Lower leg skin (tissue), 4 donors: ENCODE measurements around the gene TFAP2E. TPM values are rescaled to one million over a fixed set of nuclear protein-coding genes. Genes with fewer than 3 reads are reported as not detected.

Source experiments
- DNase-seq, 2 donors: peaks; one replicate each; pipeline ENCODE4 v3.0.0-alpha.2; 2019; ENCODE audit warnings: low spot score in 2 of 2
- H3K4me3 ChIP-seq: fragments of 200-600 bp; sonication (generic); 2 replicates; pipeline ENCODE4 v1.5.1; 2017; ENCODE audit warnings: mild to moderate bottlenecking, low read depth; ENCODE audit not compliant: poor library complexity, severe bottlenecking
- POLR2A ChIP-seq, 2 donors: fragments of 450-650 bp; IDR thresholded peaks; one replicate each; pipeline ENCODE4 v1.6.1; 2016 to 2017; ENCODE audit warnings: antibody characterized with exemption in 2 of 2, mild to moderate bottlenecking in 1 of 2, moderate library complexity in 1 of 2
- WGBS, 2 donors: methylation state at CpG; one replicate each; pipeline ENCODE4 v1.1.5; 2018; 5-methylcytosine and 5-hydroxymethylcytosine counted together
- intact Hi-C: fragments of 100-400 bp; cut with DNase I; formaldehyde crosslinking; loops from one replicate; pipeline ENCODE4 v1.15.0; 2023; ENCODE audit warnings: low total_unique reads
- total RNA-seq, 4 donors: library from RNA; depleted of rRNA; stranded (reverse); fragments of >200 nt; gene quantifications; one replicate each; pipeline ENCODE4 v1.1.0, GENCODE V29; 2016
- TF ChIP-seq, protein P1 (sequence below), 3 donors: fragments of 450-650 bp; IDR thresholded peaks; one replicate each; pipeline ENCODE4 v1.5.1; 2016; ENCODE audit warnings: antibody characterized with exemption in 3 of 3, mild to moderate bottlenecking in 3 of 3, moderate library complexity in 2 of 3

The TFAP2E gene
- total RNA-seq, 4 donors from 2014 or later: 4.2 to 5.7 (median 4.8) TPM

DNA sequence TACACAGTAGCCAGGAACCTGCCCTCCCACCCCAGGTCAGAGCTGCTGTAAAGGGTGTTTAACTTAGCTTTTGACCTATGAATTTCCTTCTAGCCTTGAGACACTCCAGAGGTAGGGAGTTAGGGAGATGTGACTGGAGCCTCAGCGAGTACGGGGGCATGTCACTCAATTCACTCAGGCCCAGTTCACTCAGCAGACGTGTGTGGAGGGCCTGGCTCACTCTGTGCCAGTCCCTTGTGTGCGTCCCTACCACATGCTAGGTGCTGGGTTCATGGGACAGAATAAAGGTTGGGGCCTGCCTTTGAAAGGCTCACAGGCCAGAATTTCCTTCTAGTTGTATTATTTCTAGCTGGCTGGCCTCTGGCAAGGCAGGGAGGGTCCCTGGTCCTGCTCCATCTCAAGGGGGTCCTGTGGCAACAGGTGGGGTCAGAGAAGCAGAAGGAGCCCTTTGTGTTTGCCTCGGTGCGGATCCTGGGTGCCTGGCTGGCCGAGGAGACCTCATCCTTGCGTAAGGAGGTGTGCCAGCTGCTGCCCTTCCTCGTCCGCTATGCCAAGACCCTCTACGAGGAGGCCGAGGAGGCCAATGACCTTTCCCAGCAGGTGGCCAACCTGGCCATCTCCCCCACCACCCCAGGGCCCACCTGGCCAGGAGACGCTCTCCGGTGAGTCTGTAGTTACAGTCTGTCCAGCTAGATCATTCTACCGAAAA, 11.0 kb upstream of the TFAP2E start:
- no peak for TF ChIP-seq POLR2A (IDR thresholded peaks at IDR 0.05)
- TF ChIP-seq, protein P1, sequence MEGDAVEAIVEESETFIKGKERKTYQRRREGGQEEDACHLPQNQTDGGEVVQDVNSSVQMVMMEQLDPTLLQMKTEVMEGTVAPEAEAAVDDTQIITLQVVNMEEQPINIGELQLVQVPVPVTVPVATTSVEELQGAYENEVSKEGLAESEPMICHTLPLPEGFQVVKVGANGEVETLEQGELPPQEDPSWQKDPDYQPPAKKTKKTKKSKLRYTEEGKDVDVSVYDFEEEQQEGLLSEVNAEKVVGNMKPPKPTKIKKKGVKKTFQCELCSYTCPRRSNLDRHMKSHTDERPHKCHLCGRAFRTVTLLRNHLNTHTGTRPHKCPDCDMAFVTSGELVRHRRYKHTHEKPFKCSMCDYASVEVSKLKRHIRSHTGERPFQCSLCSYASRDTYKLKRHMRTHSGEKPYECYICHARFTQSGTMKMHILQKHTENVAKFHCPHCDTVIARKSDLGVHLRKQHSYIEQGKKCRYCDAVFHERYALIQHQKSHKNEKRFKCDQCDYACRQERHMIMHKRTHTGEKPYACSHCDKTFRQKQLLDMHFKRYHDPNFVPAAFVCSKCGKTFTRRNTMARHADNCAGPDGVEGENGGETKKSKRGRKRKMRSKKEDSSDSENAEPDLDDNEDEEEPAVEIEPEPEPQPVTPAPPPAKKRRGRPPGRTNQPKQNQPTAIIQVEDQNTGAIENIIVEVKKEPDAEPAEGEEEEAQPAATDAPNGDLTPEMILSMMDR (IDR thresholded peaks at IDR 0.05): no peak
- WGBS, 2 donors: 88 to 95% methylated on average over 15 of the region's 15 CpGs
- no peak for DNase-seq
- no peak overlapping the region for H3K4me3 ChIP-seq
- intact Hi-C loops: loop anchor here (2.0 to 5.0 kb wide), 2 partner anchors 113 to 210 kb away; no protein-coding TSS in a partner anchor

DNA sequence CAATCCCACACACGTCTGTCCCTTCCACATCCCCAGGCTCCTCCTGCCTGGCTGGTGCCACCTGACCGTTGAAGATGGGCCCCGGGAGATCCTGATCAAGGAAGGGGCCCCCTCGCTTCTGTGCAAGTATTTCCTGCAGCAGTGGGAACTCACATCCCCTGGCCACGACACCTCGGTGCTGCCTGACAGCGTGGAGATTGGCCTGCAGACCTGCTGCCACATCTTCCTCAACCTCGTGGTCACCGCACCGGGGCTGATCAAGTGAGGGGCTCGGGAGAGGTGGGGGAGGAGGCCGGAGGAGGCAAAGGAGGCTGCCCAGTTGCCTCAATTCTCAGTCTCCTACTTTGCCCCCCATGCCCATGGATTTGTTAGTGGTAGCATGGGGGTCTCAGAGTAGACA, 9.9 kb upstream of the TFAP2E start:
- no peak overlapping the region for H3K4me3 ChIP-seq
- peak in 1 of 2 donors; percentile 69 for DNase-seq
- WGBS, 2 donors: 73 to 80% methylated on average over 12 of the region's 12 CpGs
- intact Hi-C loops: loop anchor here (2.0 to 5.0 kb wide), 2 partner anchors 114 to 209 kb away; no protein-coding TSS in a partner anchor
- TF ChIP-seq, protein P1 (IDR thresholded peaks at IDR 0.05): no peak
- no peak for TF ChIP-seq POLR2A (IDR thresholded peaks at IDR 0.05)

DNA sequence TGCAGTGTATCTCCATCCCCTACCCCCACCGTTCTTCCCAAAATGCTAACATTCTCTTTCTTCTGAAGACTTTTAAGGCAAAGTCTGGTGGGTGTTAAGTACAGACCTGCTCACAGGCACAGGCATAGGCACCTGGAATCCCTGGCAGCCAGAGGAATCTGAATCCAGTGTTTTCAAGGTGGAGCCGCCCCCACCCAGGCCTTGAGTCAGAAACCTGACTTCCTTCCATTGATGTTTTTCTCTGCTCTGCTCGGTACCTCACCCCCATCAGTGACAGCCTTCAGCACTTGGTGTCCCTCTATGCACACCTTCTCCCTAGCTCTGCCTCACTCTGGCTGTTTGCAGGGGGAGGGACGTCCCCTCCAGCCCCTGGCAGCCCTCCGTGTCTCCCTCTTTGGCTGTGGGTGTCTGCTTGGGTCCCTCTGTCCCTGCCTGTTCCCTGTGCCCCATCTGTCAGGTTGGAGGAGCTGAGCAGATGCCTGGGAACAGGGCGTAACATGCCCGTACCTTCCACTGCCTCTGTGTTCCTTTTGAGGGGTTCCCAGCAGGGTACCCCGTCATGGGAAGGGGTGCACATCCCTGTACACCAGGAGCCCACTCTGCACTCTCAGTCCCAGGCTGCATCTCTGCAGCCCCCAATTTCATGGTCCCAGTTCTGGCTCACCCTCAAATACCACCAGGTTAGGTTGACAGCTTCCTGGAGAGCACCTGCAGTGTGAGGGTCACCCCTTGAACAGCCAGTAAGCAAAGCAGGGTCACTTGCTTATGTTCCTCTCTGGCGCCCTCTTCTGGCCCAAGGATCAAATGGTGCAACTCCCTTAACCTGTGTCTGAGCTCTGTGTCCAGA, 8.9 kb upstream of the TFAP2E start:
- intact Hi-C loops: loop anchor here (5.0 kb wide), 1 partner anchor 208 kb away; no protein-coding TSS in a partner anchor
- H3K4me3 ChIP-seq: no peak overlapping the region
- WGBS, 2 donors: 45 to 53% methylated on average over 9 of the region's 9 CpGs
- TF ChIP-seq, protein P1 (IDR thresholded peaks at IDR 0.05): no peak
- no peak for TF ChIP-seq POLR2A (IDR thresholded peaks at IDR 0.05)
- DNase-seq: peak; percentile 69 to 96

DNA sequence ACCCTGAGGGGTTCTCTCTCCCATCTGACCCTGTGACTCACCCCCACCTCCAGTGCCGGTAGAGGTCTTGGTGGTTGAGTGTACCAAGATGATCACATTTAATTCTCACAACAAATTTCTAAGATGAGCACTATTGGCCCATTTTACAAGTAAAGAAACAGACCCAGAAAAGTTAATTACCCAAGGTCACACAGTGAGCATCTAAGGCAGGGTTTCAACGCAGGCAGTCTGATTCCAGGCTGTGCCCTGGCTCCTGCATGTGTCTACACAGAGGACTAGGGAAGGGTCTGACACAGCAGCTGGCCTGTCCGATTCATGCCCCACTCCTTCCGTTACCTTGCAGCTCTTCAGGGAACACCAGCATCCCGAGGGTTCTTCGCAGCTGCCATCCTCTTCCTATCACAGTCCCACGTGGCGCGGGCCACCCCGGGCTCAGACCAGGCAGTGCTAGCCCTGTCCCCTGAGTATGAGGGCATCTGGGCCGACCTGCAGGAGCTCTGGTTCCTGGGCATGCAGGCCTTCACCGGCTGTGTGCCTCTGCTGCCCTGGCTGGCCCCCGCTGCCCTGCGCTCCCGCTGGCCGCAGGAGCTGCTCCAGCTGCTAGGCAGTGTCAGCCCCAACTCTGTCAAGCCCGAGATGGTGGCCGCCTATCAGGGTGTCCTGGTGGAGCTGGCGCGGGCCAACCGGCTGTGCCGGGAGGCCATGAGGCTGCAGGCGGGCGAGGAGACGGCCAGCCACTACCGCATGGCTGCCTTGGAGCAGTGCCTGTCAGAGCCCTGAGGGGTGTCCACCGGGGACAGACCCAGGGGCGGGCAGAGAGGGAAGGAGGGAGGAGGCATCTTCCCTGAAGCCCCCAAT, 8.0 kb upstream of the TFAP2E start:
- no peak overlapping the region for H3K4me3 ChIP-seq
- intact Hi-C loops: loop anchor here (5.0 kb wide), 2 partner anchors 162 to 207 kb away; no protein-coding TSS in a partner anchor
- TF ChIP-seq POLR2A (IDR thresholded peaks at IDR 0.05): no peak
- TF ChIP-seq, protein P1 (IDR thresholded peaks at IDR 0.05): no peak
- WGBS, 2 donors: 80 to 92% methylated on average over 11 to 27 of the region's 28 CpGs
- DNase-seq: no peak

DNA sequence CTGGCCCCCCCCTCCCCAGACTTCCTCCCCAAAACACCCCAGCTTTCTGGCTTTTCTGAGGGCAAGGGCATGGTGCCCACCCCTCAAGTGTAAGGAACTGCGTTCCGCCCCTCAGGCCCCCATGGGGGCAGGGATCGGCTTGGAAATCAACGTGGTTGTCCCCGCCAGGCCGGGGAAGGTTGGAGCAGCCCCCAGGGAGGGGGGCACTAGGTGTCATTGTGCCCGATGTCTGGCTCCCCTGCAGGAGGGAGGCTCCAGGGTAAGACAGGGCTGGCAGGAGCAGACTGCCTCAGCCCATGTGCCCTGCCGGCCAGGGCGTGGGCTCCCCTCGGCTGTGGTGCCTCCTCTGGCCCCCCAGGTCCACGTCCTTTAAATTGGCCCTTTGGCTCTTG, 7.4 kb upstream of the TFAP2E start:
- WGBS, 2 donors: 93 to 95% methylated on average over 10 to 11 of the region's 11 CpGs
- intact Hi-C loops: loop anchor here (5.0 kb wide), 1 partner anchor 162 kb away; no protein-coding TSS in a partner anchor
- no peak overlapping the region for H3K4me3 ChIP-seq
- no peak for DNase-seq
- TF ChIP-seq, protein P1 (IDR thresholded peaks at IDR 0.05): no peak
- TF ChIP-seq POLR2A (IDR thresholded peaks at IDR 0.05): no peak
